ENCODE results near the gene BNC2. TPM values are rescaled to one million over a fixed set of nuclear protein-coding genes. Genes with fewer than 3 reads are reported as not detected.

Gene BNC2
- total RNA-seq, 6 experiments from 2014 or later, result 0.22 to 0.80 (median 0.36) TPM

DNA sequence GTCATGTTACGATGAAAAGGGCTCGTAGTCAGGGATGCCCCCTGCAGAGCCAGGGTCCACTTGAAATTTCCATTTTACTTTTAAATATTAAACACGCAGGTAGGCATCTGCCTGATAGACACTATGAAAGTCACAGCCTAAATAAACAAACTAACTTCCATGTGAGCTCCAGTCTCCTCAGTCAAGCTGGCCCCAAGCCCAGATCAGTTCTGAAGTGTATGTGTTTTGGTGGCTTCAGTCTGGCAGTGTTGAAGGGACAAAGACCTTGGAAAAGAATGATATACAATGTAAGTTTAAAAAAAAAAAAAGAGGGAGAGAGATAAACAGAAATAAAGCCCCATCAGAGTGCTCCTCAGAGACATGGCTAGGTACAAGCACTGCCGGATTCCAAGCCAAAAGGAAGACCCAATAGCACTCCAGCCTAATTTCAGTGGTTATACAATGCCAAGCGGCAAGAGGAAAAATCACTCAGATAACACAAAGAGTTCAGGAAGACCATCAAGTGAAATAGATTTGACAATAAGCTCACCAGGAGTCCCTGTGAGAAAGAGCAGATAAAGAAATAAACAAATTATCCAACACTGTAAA lies 181.0 kb downstream of the BNC2 start:
- Histone ChIP-seq H3K4me1 (no peaks in the 10 kb centered on the region), H3K27me3 (no peaks in the 10 kb centered on the region), H3K27ac (no peak overlapping the region), H3K9me3 (no peaks in the 10 kb centered on the region), H3K36me3 (no peaks in the 10 kb centered on the region), H3K4me3 (no peak overlapping the region)
- intact Hi-C loops (cut with DNase I), result no loop called here
- DNase-seq (peak in 1 of 3 donors; percentile 40), ATAC-seq (peak; percentile 32 to 65 (median 48))
- TF ChIP-seq POLR2A (IDR thresholded peaks at IDR 0.05), result no peak
- TF ChIP-seq, protein P1, sequence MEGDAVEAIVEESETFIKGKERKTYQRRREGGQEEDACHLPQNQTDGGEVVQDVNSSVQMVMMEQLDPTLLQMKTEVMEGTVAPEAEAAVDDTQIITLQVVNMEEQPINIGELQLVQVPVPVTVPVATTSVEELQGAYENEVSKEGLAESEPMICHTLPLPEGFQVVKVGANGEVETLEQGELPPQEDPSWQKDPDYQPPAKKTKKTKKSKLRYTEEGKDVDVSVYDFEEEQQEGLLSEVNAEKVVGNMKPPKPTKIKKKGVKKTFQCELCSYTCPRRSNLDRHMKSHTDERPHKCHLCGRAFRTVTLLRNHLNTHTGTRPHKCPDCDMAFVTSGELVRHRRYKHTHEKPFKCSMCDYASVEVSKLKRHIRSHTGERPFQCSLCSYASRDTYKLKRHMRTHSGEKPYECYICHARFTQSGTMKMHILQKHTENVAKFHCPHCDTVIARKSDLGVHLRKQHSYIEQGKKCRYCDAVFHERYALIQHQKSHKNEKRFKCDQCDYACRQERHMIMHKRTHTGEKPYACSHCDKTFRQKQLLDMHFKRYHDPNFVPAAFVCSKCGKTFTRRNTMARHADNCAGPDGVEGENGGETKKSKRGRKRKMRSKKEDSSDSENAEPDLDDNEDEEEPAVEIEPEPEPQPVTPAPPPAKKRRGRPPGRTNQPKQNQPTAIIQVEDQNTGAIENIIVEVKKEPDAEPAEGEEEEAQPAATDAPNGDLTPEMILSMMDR (IDR thresholded peaks at IDR 0.05), result no peak
- 51% methylated on average over 5 of the region's 5 CpGs for WGBS (ENCODE audit: insufficient coverage, low coverage, low lambda C conversion rate, missing lambda C conversion rate)

DNA sequence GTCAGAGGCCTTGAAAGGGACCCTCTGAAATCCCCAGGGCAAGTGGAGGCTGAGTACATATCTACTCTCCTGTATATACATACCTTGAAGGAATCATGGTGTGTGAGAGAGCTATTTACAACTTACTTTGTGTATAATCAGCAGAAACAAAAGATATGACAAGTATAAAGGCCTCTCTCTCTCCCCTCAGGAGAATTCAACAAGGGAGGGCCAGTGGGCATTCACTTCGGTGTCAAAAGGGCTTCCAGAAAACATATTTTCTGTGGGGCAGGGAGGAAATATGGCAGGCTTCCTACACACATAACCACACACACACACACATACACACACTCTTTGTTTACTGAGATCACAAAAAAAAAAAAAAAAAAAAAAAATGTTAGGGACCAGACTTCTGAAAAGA lies 181.7 kb downstream of the BNC2 start:
- H3K36me3 ChIP-seq, result no peaks in the 10 kb centered on the region
- no peaks in the 10 kb centered on the region for H3K27me3 ChIP-seq
- no peak overlapping the region for H3K4me3 ChIP-seq
- WGBS (ENCODE audit: insufficient coverage, low coverage, low lambda C conversion rate, missing lambda C conversion rate), result 40% methylated on average over 1 of the region's 1 CpG
- TF ChIP-seq, protein P1 (IDR thresholded peaks at IDR 0.05), result no peak
- TF ChIP-seq POLR2A (IDR thresholded peaks at IDR 0.05), result no peak
- no peaks in the 10 kb centered on the region for H3K4me1 ChIP-seq
- DNase-seq (no peak), ATAC-seq (no peak)
- H3K9me3 ChIP-seq, result no peaks in the 10 kb centered on the region
- no peak overlapping the region for H3K27ac ChIP-seq
- intact Hi-C loops (cut with DNase I), result no loop called here

DNA sequence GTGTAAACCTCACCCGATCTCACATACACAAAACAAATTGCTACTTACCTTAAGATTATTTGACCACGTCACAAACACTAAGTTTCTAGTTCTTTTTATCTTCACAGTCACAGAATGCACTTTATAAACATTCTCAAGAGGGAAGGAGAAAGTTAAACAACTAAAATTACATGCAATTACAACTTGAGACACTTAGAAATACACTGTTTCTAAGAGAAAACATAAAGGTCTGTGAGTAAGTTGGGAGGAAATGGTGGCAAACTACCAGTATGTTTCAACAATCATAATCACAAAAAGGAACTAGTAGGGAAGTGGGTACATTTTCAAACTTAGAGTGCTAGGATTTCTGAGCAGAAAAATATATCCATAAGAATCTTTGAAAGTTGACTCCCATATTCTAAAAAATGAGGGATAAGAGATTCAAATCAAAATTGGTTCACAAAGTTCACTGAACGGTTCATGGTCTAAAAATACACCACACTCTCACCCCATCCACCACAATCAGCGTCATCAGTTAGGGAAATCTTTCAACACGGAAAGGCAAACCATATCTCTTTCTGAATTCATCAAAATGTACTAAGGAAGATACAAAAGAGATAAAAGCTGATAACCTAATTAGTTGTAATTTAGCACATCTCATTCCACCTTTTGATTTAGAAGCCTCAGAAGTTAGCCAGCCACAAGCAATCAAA lies 182.6 kb downstream of the BNC2 start:
- ATAC-seq, result no peak
- 71% methylated on average over 5 of the region's 5 CpGs for WGBS (ENCODE audit: insufficient coverage, low coverage, low lambda C conversion rate, missing lambda C conversion rate)

DNA sequence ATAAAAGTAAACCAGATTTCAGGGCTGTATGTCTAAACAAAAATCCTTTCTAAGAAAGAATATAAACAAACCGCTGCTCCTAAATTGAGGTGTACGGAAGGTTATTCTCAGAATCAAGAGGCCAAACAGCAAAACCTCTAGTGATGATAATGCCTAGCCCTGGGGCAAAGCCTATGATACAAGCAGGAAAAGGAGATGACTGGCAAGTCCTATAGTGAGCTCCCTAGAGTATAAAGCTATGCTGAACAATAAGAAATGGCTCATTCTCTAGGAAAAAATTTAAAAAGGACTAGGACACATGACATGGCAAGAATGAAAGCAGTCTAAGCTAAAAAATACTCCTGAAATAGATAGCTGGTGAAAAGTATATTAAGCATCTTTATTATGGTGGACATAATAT lies 187.1 kb downstream of the BNC2 start:
- no peaks in the 10 kb centered on the region for H3K9me3 ChIP-seq
- no peak overlapping the region for H3K4me3 ChIP-seq
- DNase-seq, result no peak
- intact Hi-C loops (cut with DNase I), result no loop called here
- no peak for ATAC-seq
- no peaks in the 10 kb centered on the region for H3K36me3 ChIP-seq
- H3K27ac ChIP-seq, result no peak overlapping the region
- WGBS (ENCODE audit: insufficient coverage, low coverage, low lambda C conversion rate, missing lambda C conversion rate), result 73% methylated on average over 2 of the region's 2 CpGs
- TF ChIP-seq POLR2A (IDR thresholded peaks at IDR 0.05), result no peak
- TF ChIP-seq, protein P1 (IDR thresholded peaks at IDR 0.05), result no peak
- no peaks in the 10 kb centered on the region for H3K4me1 ChIP-seq
- H3K27me3 ChIP-seq, result no peaks in the 10 kb centered on the region

More for the DNA sequence above, 182.6 kb downstream of the BNC2 start:
- Histone ChIP-seq H3K27ac (no peak overlapping the region), H3K4me3 (no peak overlapping the region), H3K4me1 (no peaks in the 10 kb centered on the region), H3K27me3 (no peaks in the 10 kb centered on the region), H3K9me3 (no peaks in the 10 kb centered on the region), H3K36me3 (no peaks in the 10 kb centered on the region)
- intact Hi-C loops (cut with DNase I), result no loop called here
- DNase-seq, result no peak
- no peak for TF ChIP-seq POLR2A (IDR thresholded peaks at IDR 0.05)
- TF ChIP-seq, protein P1 (IDR thresholded peaks at IDR 0.05), result no peak

Data from right lobe of liver (tissue), 6 donors.